ENCODE measurements around the gene TFCP2.
"Not testable (repeated sequence)": the region's sequence is repeated elsewhere in the genome, so short reads cannot be mapped to it uniquely, and the experiment has no call there.

TFCP2 gene

GRCh38 chr12:51147309-51147708 lies 25.6 kb downstream of the TFCP2 start:
- FAIRE-seq: no peak

- FAIRE-seq: no peak
Measured at GRCh38 chr12:51139292-51139844, 33.6 kb downstream of the TFCP2 start.

GRCh38 chr12:51132693-51133092 lies 40.2 kb downstream of the TFCP2 start:
- no peak for FAIRE-seq

DNA sequence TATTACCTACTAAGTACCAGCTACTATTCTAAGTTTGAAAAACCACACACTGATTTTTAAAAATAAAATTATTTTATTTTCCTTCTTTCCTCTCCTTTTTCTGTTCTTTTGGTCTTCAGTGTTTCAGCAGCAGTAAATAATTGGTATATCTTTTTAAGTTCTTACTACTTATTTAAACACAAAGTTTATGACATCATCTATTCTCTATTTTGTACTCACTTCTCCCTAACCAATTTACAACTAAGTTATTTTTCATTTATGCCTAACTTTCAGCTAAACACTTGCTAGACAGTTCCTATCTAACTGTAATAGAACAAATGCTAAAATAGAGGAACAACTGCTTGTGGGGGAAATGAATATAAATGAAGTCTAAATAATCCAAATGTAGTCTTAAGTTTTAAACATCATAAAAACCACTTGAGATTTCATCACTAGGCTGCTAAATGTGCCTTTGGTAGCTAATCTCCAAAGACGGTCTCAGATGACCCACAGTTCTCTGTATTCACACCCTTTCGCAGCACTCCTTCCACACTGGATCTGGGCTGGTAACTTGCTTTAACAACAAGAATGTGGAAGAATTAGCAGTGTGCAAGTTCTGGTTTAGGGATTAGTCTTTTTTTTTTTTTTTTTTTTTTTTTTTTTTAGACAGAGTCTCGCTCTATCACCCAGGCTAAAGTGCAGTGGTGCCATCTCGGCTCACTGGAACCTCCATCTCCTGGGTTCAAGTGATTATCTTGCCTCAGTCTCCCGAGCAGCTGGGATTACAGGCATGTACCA lies 41.0 kb downstream of the TFCP2 start:
- no peak for FAIRE-seq

- FAIRE-seq: no peak
Measured at GRCh38 chr12:51128919-51129318, 44.0 kb downstream of the TFCP2 start.

GRCh38 chr12:51127050-51127729 lies 45.7 kb downstream of the TFCP2 start:
- no peak for FAIRE-seq

GRCh38 chr12:51126297-51126696 lies 46.6 kb downstream of the TFCP2 start:
- FAIRE-seq: no peak

GRCh38 chr12:51124504-51124903 lies 48.4 kb downstream of the TFCP2 start:
- no peak for FAIRE-seq

DNA sequence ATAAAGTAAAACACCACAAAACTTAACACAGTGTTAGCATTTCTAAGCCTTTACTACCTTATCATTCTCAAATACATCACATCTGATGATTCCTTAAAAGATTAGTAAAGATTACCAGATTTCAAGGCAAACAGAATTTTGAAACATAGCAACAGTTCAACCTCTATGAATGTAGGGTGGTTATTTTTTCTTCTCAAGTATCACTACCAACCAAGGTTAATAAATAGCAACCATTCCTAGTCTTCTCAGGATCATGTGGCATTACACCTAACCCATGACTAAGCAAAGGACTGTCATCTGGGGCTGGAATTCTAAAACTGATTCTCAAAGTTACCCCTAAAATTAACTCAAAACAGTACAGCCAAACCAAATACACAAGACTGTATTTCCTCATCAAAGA lies 50.1 kb downstream of the TFCP2 start:
- no peak for FAIRE-seq

- FAIRE-seq: no peak
Measured at GRCh38 chr12:51118706-51119105, 54.2 kb downstream of the TFCP2 start.

DNA sequence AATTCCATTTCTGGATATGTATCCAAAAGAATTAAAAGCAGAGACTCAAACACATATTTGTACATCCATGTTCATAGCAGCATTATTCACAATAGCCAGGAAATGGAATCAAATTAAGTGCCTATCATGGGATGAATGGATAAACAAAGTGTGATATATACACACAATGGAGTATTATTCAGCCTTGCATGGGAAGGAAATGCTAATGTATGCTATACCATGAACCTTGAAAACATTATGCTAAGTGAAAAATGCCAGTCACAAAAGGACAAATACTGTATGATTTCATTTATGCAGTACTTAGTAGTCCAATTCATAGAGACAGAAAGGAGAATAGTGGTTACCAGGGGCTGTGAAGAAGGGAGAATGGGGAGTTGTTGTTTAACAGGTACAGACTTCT lies 57.4 kb downstream of the TFCP2 start:
- no peak for FAIRE-seq

DNA sequence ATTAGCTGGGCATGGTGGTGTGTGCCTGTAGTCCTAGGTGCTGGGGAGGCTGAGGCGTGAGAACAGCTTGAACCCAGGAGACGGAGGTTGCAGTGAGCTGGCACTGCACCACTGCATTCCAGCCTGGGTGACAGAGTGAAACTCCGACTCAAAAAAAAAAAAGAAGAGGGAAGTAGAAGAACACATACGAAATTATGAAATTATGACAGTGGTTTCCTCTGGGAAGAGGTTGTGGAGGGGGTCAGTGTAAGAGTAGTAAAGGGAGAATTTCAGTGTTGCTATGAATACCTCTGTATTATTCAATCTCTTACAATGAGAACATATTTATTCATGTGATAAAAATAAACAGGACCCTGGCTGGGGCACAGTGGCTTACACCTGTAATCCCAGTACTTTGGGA lies 64.8 kb downstream of the TFCP2 start:
- no peak for FAIRE-seq

DNA sequence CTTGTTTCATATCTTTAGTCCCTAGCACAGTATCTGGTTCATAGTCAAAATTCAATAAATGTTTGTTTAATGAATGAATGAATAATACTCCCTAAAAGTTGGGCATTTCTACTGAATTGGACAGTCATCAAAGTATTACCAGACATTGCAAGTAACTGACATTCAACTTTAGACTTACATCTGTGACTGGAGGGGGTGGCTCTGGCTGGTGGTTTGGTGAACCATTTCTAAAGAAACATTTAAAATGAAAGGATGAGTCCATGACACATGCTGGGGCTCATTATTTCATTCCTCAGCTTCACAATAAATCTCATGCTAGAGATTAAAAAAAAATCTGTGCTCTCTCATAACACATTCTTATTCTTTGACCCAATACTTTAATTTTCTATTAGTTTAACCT lies 69.0 kb downstream of the TFCP2 start:
- no peak for FAIRE-seq

- FAIRE-seq: no peak
Measured at GRCh38 chr12:51098611-51099010, 74.3 kb downstream of the TFCP2 start.

DNA sequence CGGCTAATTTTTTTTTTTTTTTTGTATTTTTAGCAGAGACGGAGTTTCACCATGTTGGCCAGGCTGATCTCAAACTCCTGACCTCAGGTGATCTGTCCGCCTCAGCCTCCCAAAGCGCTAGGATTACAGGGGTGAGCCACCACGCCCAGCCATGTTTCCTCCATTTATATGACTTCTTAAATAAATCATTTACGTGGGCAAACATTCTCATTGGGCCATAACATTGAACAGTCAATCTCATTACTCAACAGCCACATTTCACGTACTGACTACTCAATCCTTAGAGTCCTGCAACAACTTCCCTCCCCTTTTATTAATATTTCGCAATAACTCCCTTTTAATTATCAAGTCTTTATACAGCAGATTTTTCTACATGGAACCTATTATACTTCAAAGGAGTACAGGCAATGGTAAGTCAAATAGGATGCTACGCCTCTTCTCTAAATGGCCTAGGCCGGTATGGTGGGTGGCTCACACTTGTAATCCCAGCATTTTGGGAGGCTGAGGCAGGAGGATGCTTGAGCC lies 82.2 kb downstream of the TFCP2 start:
- FAIRE-seq: no peak

- no peak for FAIRE-seq
Measured at GRCh38 chr12:51087818-51088217, 85.1 kb downstream of the TFCP2 start.

DNA sequence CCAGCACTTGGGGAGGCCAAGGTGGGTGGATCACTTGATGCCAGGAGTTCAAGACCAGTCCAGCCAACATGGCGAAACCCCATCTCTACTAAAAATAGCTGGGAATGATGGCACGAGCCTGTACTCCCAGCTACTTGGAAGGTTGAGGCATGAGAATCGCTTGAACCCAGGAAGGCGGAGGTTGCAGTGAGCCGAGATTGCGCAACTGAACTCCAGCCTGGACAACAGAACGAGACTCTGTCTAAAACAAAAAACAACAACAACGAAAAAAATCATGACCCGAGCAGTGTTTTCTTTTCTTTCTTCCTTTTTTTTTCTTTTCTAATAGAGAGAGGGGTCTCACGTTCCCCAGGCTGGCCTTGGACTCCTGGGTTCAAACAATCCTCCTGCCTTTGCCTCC lies 86.0 kb downstream of the TFCP2 start:
- FAIRE-seq: no peak

DNA sequence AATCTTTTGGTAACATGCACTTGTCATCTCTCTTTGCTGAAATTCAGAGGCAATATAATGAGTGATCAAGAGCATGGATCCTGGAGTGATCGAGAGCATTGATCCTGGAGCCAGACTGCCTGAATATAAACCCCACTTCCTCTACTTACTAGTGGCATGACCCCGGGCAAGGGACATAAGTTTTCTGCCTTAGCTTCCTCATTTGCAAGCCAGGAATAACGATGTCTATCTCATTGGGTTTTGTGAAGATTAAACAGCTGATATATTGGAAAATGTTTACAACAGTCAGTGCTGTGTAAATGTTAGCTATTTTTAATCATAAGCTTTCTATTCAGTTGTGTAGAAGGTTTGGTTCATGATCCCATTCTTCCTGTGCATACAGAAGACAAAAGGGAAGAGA lies 87.2 kb downstream of the TFCP2 start:
- no peak for FAIRE-seq

DNA sequence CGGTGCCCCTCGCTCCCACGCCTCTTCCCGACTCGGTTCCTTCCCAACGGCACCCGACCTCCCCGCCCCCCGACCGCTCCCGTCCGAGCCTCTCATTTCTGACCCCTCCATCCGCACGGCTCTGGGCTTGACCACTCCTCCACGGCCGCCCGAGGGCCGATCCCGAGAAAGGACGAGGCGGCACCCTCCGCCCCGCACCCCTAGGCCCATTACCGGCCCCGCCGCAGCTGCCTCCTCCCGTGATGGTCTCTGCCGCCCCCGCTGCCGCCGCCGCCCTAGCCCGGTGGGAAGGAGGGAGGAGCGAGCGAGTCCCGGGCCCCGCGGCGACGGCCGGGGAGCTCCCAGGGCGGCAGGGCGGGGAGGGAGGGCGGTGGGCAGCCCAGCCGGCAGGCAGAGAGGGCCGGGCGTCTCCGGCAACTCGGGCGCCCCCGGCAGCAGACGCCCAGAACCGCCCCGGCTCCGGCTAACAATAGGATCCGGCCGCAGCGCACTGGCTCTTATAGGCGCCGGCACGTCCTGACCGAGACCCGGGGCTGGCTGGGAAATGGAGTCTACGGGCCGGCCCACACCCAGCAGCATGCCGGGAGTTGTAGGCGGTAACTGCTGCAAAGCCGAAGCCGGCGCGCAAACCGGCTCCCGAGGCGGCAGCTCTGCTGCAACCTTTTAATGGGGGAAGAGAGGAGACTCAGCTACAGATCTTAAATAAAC lies 89.7 kb downstream of the TFCP2 start, which contains the start of gene CSRNP2:
Gene CSRNP2 (minus strand): TSS at position 471 of the 708 bp plus-strand sequence. CDS start 7,035 bp downstream, outside the sequence.
- FAIRE-seq: no peak

- FAIRE-seq: no peak
Measured at GRCh38 chr12:51082561-51083125, 90.3 kb downstream of the TFCP2 start.

DNA sequence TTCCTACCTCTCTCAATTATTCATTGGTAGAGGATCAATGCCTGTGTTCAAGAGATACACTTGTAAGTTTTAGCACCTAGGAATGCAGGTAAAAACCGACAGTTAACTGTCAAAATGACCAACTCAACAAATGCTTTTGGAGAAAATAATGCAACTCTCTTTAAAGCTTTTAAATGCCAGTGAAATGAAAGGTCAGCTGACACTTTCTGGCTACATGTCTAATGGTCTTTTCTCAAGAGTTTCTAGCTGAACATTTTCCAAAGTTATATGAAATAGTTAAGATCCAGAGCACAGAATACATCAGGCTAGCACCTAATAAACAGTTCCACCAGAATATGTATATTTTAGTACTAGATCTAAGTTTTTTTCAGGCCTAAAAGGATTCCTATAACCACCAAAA lies 91.5 kb downstream of the TFCP2 start:
- FAIRE-seq: no peak

DNA sequence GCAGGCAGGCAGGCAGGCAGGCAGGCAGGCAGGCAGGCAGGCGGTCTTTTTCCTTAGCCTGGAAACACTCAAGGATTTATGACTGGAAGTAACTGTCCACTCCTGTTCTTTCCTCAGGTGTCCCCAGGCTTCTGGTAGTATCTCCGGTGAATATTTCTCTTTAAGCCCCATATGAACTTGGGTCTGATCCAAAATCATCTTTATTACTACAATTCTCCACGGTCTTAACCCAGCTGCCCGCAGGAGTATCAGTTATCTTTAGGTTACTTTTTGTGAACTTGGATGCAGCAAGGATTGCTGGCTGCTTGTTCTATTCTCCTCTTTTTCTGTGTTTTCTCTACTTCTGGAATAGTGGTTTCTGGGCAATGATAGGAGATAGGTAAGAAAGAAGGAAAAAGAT lies 92.8 kb downstream of the TFCP2 start:
- no peak for FAIRE-seq

DNA sequence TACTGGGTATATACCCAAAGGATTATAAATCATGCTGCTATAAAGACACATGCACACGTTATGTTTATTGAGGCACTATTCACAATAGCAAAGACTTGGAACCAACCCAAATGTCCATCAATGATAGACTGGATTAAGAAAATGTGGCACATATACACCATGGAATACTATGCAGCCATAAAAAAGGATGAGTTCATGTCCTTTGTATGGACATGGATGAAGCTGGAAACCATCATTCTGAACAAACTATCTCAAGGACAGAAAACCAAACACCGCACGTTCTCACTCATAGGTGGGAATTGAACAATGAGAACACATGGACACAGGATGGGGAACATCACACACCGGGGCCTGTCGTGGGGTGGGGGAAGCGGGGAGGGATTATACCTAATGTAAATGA lies 94.1 kb downstream of the TFCP2 start:
- FAIRE-seq: not testable (repeated sequence)
